Tibial nerve (tissue), 4 donors: ENCODE measurements around the gene STRIP2.

ENCODE experiments used
- EP300 ChIP-seq, 2 donors: sonication (generic); formaldehyde crosslinking; IDR thresholded peaks; one replicate each; pipeline ENCODE4 v1.6.1; 2017; ENCODE audit warnings: antibody characterized with exemption in 2 of 2, mild to moderate bottlenecking in 1 of 2
- TF ChIP-seq, protein P1 (sequence below), 5 experiments: fragments of 200-600 bp in 3 of 5; fragments of 450-650 bp in 2 of 5; sonication (generic) in 3 of 5; IDR thresholded peaks; one replicate each; pipeline ENCODE4 v1.5.1; 2016 to 2019; ENCODE audit warnings: antibody characterized with exemption in 5 of 5, mild to moderate bottlenecking in 3 of 5, moderate library complexity in 2 of 5

DNA sequence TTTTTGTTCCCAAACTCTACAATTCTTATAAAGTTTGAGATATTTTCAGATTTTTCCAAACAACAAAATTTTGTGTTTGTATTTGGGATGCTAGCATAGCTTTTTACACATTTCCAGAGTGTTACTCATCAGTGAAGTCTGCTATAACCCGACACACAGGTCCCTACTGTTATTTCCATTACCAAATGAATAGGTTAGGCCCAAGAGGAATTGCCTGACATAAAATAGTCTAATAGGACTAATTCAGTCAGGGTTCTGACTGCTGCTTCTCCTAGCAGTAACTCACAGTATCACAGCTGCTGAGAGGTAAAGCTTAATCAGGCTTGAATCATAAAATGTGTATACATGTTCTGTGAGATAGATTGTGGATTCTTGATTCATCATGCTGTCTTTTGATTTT is 49.1 kb upstream of the STRIP2 start:
- no peak for TF ChIP-seq EP300 (IDR thresholded peaks at IDR 0.05)
- TF ChIP-seq, protein P1, sequence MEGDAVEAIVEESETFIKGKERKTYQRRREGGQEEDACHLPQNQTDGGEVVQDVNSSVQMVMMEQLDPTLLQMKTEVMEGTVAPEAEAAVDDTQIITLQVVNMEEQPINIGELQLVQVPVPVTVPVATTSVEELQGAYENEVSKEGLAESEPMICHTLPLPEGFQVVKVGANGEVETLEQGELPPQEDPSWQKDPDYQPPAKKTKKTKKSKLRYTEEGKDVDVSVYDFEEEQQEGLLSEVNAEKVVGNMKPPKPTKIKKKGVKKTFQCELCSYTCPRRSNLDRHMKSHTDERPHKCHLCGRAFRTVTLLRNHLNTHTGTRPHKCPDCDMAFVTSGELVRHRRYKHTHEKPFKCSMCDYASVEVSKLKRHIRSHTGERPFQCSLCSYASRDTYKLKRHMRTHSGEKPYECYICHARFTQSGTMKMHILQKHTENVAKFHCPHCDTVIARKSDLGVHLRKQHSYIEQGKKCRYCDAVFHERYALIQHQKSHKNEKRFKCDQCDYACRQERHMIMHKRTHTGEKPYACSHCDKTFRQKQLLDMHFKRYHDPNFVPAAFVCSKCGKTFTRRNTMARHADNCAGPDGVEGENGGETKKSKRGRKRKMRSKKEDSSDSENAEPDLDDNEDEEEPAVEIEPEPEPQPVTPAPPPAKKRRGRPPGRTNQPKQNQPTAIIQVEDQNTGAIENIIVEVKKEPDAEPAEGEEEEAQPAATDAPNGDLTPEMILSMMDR (IDR thresholded peaks at IDR 0.05): no peak
